ENCODE data around the gene AHSP.

GRCh38 chr16:31489298-31489564 lies 38.5 kb upstream of the AHSP start:
- no peak for TF ChIP-seq ATF2 (tag by site-specific recombination; IDR thresholded peaks at IDR 0.05; ENCODE audit: low read depth)
- no peak for TF ChIP-seq TRIM28 (IDR thresholded peaks at IDR 0.05; ENCODE audit: borderline replicate concordance, low read length)
- no peak for TF ChIP-seq CTCF (tag by site-specific recombination; IDR thresholded peaks at IDR 0.05)
- no peak for TF ChIP-seq REST (tag by site-specific recombination; IDR thresholded peaks at IDR 0.05)
- TF ChIP-seq ZNF426 (tag by site-specific recombination; IDR thresholded peaks at IDR 0.05), result no peak
- no peak for TF ChIP-seq ZNF366 (tag by site-specific recombination; conservative IDR thresholded peaks at IDR 0.05)
- no peak for TF ChIP-seq ZBTB8A (tag by site-specific recombination; IDR thresholded peaks at IDR 0.05)
- no peak for TF ChIP-seq ZNF174 (tag by site-specific recombination; IDR thresholded peaks at IDR 0.05)
- TF ChIP-seq ZNF747 (tag by site-specific recombination; IDR thresholded peaks at IDR 0.05), result no peak
- no peak for TF ChIP-seq ZNF133 (tag by site-specific recombination; IDR thresholded peaks at IDR 0.05)
- no peak for TF ChIP-seq PBX3 (CRISPR knock-in tag; IDR thresholded peaks at IDR 0.05)
- no peak for TF ChIP-seq ZNF280D (tag by site-specific recombination; IDR thresholded peaks at IDR 0.05)
- TF ChIP-seq BCL6B (tag by site-specific recombination; IDR thresholded peaks at IDR 0.05), result no peak
